ENCODE measurements around the gene PCDHGA7. TPM values are rescaled to one million over a fixed set of nuclear protein-coding genes. Genes with fewer than 3 reads are reported as not detected.

PCDHGA7 gene
- total RNA-seq, 1 experiment from 2014 or later = 0.18 TPM

GRCh38 chr5:141366016-141366896 lies 16.3 kb upstream of the PCDHGA7 start:
- no TSS peak for BruUV-seq (replicated peaks)
- CTCF ChIA-PET = no interaction called here

DNA sequence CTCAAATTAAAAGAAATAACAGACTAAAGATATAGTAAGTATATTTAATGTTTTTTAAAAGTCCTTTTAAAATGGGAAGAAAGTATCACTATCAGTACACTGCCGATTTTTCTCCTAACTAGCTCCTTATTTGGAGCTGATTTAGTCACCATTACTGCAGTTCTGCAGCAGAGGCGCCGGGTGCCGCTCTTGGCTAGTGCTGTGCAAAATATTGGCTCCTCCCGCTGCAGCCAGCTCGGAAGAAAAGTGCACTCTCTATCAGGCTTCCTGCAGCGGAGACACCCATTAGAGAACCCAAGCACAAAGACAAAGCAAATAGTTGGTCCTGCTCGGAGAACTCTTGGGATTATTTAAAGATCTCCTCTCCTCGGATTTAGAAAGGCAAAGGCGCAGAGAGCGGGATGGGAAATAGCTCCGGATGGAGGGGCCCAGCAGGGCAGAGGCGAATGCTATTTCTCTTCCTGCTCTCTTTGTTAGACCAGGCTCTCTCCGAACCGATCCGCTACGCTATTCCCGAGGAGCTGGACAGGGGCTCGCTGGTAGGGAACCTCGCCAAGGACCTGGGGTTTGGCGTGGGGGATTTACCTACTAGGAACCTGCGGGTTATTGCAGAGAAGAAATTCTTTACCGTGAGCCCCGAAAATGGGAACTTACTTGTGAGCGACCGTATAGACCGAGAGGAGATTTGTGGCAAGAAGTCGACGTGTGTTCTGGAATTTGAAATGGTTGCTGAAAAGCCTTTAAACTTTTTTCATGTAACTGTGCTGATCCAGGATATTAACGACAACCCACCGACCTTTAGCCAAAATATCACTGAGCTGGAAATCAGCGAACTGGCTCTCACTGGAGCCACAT lies 12.3 kb upstream of the PCDHGA7 start, which contains the start of gene PCDHGB3:
PCDHGB3 (plus strand) TSS at position 249 of the 855 bp plus-strand sequence; CDS start at position 402, 153 bp downstream.
- H3K27ac ChIP-seq (ENCODE audit: low read length) = no peak within 1 kb of the TSS
- intact Hi-C loops (cut with micrococcal nuclease; ENCODE audit: unreplicated experiment) (loop anchor here (10.0 kb wide), 1 partner anchor 45 kb away; the partner anchor contains the start of genes PCDHGA10 and PCDHGB7), in situ Hi-C loops (cut with HindIII; ENCODE audit: low pct_unique_long_range_greater_than_20kb, low sequenced_read_pairs) (no loop called here)
- no peaks in the 10 kb centered on the region for H3K27me3 ChIP-seq (ENCODE audit: control insufficient read depth, insufficient read depth, low read length)
- TF ChIP-seq, protein P1, sequence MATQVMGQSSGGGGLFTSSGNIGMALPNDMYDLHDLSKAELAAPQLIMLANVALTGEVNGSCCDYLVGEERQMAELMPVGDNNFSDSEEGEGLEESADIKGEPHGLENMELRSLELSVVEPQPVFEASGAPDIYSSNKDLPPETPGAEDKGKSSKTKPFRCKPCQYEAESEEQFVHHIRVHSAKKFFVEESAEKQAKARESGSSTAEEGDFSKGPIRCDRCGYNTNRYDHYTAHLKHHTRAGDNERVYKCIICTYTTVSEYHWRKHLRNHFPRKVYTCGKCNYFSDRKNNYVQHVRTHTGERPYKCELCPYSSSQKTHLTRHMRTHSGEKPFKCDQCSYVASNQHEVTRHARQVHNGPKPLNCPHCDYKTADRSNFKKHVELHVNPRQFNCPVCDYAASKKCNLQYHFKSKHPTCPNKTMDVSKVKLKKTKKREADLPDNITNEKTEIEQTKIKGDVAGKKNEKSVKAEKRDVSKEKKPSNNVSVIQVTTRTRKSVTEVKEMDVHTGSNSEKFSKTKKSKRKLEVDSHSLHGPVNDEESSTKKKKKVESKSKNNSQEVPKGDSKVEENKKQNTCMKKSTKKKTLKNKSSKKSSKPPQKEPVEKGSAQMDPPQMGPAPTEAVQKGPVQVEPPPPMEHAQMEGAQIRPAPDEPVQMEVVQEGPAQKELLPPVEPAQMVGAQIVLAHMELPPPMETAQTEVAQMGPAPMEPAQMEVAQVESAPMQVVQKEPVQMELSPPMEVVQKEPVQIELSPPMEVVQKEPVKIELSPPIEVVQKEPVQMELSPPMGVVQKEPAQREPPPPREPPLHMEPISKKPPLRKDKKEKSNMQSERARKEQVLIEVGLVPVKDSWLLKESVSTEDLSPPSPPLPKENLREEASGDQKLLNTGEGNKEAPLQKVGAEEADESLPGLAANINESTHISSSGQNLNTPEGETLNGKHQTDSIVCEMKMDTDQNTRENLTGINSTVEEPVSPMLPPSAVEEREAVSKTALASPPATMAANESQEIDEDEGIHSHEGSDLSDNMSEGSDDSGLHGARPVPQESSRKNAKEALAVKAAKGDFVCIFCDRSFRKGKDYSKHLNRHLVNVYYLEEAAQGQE (IDR thresholded peaks at IDR 0.05; ENCODE audit: insufficient read depth in 1 of 2, low read depth in 2 of 2, low read length in 1 of 2) = no peak
- TF ChIP-seq CTCF (IDR thresholded peaks at IDR 0.05) (no peak), POLR2AphosphoS5 (IDR thresholded peaks at IDR 0.05; ENCODE audit: low read depth, low read length) (no peak), SIN3A (IDR thresholded peaks at IDR 0.05; ENCODE audit: borderline replicate concordance, insufficient read depth, low read depth, low read length) (no peak), TCF7L2 (IDR thresholded peaks at IDR 0.05; ENCODE audit: low read depth, low read length) (no peak)
- H3K9me3 ChIP-seq (ENCODE audit: control insufficient read depth, insufficient read depth, low read depth, low read length) = peaks cover 7% of the 10 kb centered on the region; the same call in 1 of the 2 replicates
- no peaks in the 10 kb centered on the region for H3K36me3 ChIP-seq (ENCODE audit: control insufficient read depth, insufficient read depth, low read length)
- DNase-seq (ENCODE audit: low read depth, low spot score) = no peak
- CTCF ChIA-PET = interaction anchor here (0.7 kb wide), 1 partner anchor 147 kb away, joined by 3 read pairs; the partner anchor contains the start of gene PCDHB14
- ATAC-seq = no peak
- POLR2A ChIA-PET = no interaction called here
- no peaks in the 10 kb centered on the region for H3K4me1 ChIP-seq (ENCODE audit: control insufficient read depth, insufficient read depth, low read length)
- H3K4me3 ChIP-seq (ENCODE audit: low read depth in 2 of 2, low read length in 2 of 2) = no peak within 1 kb of the TSS
- no TSS peak for BruUV-seq (replicated peaks)

More at GRCh38 chr5:141366016-141366896, 16.3 kb upstream of the PCDHGA7 start:
- H3K9me3 ChIP-seq (ENCODE audit: control insufficient read depth, insufficient read depth, low read depth, low read length) = peaks cover 13% of the 10 kb centered on the region; the same call in 1 of the 2 replicates
- POLR2A ChIA-PET = no interaction called here
- H3K27me3 ChIP-seq (ENCODE audit: control insufficient read depth, insufficient read depth, low read length) = no peaks in the 10 kb centered on the region
- no peak overlapping the region for H3K27ac ChIP-seq (ENCODE audit: low read length)
- intact Hi-C loops (cut with micrococcal nuclease; ENCODE audit: unreplicated experiment) (loop anchor here (10.0 kb wide), 1 partner anchor 49 kb away; the partner anchor contains the start of genes PCDHGA10 and PCDHGB7), in situ Hi-C loops (cut with HindIII; ENCODE audit: low pct_unique_long_range_greater_than_20kb, low sequenced_read_pairs) (no loop called here)
- no peak overlapping the region for H3K4me3 ChIP-seq (ENCODE audit: low read depth in 2 of 2, low read length in 2 of 2)
- no peak for ATAC-seq
- no peaks in the 10 kb centered on the region for H3K36me3 ChIP-seq (ENCODE audit: control insufficient read depth, insufficient read depth, low read length)
- TF ChIP-seq POLR2AphosphoS5 (IDR thresholded peaks at IDR 0.05; ENCODE audit: low read depth, low read length) (no peak), SIN3A (IDR thresholded peaks at IDR 0.05; ENCODE audit: borderline replicate concordance, insufficient read depth, low read depth, low read length) (no peak), TCF7L2 (IDR thresholded peaks at IDR 0.05; ENCODE audit: low read depth, low read length) (no peak)
- no peak for DNase-seq (ENCODE audit: low read depth, low spot score)
- H3K4me1 ChIP-seq (ENCODE audit: control insufficient read depth, insufficient read depth, low read length) = no peaks in the 10 kb centered on the region
